ENCODE results near the gene ANKFN1.

ANKFN1 gene

DNA sequence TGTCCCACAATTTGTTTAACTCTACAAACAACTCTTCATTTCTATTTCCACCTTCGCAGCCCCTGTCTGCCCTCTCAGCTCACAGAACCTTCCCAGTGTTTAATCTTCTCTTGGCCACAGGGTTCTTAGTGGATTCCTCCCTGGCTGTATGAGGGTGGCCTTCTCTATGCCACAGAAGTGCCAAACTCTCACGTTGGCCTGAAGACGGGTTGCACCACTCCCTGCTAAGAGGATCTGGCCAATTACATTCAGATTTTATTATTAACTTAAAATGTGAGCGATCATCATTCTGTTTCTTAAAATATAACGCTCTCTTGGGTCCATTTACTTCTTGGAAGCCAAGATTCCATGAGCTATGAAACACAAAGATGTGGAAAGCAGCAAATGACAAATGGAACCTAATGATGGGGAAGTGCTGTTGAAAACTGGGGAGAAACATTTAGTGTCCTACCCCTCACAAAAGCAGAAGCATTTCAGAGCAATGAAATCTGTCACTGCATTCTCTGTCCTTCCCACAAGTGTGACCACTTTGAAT, 348.9 kb downstream of the ANKFN1 start:
- DNase-seq (ENCODE audit: low read depth), result no peak

GRCh38 chr17:56505154-56505756, 352.0 kb downstream of the ANKFN1 start:
- no peak for DNase-seq (ENCODE audit: low read depth)

- DNase-seq (ENCODE audit: low read depth), result no peak
Observed at GRCh38 chr17:56506349-56506748, 353.1 kb downstream of the ANKFN1 start.

DNA sequence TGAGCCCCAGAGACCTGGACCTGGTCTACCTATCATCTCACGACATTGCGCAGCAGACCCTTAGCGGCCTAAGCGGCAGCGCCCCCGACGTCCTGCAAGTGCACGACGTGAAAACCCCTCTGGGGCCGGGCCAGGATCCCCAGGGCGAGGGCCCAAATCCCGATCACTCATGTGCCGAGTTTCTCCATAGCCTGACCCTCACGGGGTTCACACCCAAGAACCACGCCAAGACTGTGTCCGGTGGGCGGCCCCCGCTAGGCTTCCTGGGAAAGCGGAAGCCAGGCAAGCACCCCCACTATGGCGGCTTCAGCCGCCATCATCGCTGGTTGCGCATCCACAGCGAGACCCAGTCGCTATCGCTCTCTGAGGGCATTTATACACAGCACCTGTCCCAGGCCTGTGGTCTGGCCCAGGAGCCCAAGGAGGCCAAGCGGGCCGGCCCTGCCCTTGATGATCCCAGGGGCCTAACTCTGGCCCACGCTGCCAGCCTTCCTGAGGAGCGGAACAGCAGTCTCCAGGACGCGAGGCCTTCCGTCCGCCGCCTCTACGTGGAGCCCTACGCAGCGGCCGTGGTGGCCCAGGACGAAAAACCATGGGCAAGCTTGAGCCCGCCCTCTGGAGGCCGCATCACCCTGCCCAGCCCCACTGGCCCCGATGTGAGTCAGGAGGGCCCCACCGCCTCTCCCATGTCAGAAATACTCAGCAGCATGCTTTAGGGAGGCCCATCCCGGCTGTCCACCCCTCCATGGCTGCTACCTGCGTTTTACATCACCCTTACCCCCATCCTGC, 357.5 kb downstream of the ANKFN1 start:
- no peak for DNase-seq (ENCODE audit: low read depth)

GRCh38 chr17:56514264-56514663, 361.0 kb downstream of the ANKFN1 start:
- DNase-seq (ENCODE audit: low read depth), result no peak

DNA sequence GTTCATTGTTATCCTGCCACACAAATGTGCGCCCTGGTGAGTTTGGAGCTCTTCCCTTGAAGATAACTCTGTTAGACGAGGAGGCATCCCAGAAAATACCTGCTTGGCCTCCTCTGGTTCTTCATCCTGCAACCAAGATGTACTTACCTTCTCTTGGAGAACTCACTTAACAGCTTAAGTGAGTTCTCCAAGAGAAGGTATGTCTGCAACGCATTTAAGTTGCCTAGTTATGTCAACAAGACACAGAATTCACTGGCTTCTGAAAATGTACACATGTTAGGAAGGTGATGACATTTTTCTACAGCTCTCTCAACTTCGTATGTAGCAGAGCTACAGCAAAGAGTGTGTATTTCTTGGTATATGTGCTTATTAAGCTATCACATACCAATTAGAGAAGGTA, 361.6 kb downstream of the ANKFN1 start:
- no peak for DNase-seq (ENCODE audit: low read depth)

- no peak for DNase-seq (ENCODE audit: low read depth)
Observed at GRCh38 chr17:56521414-56522141, 368.3 kb downstream of the ANKFN1 start.

GRCh38 chr17:56523042-56523441, 369.8 kb downstream of the ANKFN1 start:
- no peak for DNase-seq (ENCODE audit: low read depth)

GRCh38 chr17:56528696-56529095, 375.4 kb downstream of the ANKFN1 start:
- DNase-seq (ENCODE audit: low read depth), result no peak

- no peak for DNase-seq (ENCODE audit: low read depth)
Observed at GRCh38 chr17:56532926-56533325, 379.7 kb downstream of the ANKFN1 start.

DNA sequence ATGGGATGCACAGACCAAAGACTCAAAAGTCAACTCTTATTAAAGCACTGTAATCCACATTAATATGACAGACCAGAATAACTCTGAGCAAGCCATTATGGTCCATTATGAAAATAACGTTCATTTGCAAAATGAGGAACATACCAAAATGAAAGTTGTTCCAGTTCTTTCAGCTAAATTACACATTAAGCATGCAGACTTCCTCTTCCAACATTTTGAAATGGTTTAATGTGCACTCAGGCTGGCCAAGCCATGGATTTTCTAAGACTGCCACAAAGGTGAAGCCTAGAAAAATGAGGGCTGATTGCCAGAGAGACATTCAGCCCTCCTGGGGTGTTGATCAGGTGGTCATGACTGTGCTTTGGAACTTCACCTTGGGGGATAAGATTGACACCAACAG, 383.5 kb downstream of the ANKFN1 start:
- DNase-seq (ENCODE audit: low read depth), result no peak

- no peak for DNase-seq (ENCODE audit: low read depth)
Observed at GRCh38 chr17:56540836-56541235, 387.6 kb downstream of the ANKFN1 start.

GRCh38 chr17:56543280-56543679, 390.0 kb downstream of the ANKFN1 start:
- no peak for DNase-seq (ENCODE audit: low read depth)

- DNase-seq (ENCODE audit: low read depth), result no peak
Observed at GRCh38 chr17:56545106-56545505, 391.8 kb downstream of the ANKFN1 start.

GRCh38 chr17:56545930-56546329, 392.7 kb downstream of the ANKFN1 start:
- DNase-seq (ENCODE audit: low read depth), result no peak

DNA sequence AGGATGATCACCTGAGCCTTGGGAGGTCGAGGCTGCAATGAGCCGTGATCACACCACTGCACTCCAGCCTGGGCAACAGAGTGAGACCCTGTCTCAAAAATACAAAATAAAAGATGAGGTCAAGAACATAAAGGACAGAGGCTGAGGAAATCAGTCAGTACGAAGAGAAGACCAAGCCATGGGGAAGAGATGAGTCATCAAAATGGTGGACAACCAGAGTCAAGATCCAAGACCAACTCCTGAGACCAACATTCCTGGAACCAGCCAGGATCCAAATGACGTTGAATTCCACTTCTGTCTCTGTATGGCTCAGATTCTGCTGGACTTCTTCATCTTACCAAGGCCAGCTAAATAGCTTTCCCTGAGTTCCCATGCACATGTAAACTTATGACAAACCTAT, 395.4 kb downstream of the ANKFN1 start:
- DNase-seq (ENCODE audit: low read depth), result no peak

GRCh38 chr17:56549501-56549900, 396.2 kb downstream of the ANKFN1 start:
- DNase-seq (ENCODE audit: low read depth), result no peak

DNA sequence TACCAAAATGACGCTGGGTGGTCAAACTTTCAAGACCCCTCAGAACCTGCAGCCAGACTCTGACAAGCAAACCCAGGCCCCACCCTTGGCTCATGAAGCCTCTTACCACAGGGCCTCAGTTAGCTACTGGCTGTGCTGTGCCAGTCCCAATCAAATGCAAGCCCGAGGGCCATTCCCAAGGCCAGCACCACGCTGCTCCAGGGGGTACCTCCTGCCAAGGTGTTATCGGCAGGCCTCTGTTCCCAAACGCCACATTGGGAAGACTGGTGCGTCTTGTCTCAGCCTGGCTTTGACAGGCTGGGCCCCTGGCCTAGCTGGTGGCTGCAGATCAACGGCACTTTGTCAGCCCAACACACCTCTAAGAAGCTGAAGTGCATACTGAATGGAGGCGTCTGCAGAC, 404.4 kb downstream of the ANKFN1 start:
- no peak for DNase-seq (ENCODE audit: low read depth)

- DNase-seq (ENCODE audit: low read depth), result no peak
Observed at GRCh38 chr17:56558088-56558487, 404.8 kb downstream of the ANKFN1 start.
